ENCODE data around the gene H3-3A.

H3-3A gene

DNA sequence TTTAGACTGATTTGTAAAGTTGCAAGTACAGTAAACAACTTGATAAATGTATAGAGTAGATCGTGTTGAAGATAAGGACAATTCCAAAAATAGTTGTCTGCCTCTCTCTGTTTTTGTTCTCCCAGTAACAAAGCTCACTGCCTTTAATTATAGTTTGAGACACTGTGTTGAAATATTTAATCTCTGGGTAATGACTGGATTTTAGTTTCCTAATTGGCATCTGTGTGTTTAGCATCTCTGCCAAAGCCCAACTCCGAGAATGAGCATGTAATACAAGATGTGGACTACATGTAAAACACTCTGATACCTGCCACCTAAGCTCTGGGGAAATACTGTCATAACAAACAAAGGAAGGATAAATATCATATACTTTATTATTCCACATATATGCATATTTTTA is 35.7 kb upstream of the H3-3A start:
- H2AFZ ChIP-seq (ENCODE audit: low read length): no peak overlapping the region
- no peaks in the 10 kb centered on the region for H3K36me3 ChIP-seq (replicated peaks; ENCODE audit: insufficient read depth, low read length)
- no peak overlapping the region for H3K27ac ChIP-seq (ENCODE audit: low read length)
- H3K9me3 ChIP-seq (replicated peaks; ENCODE audit: insufficient read depth, low read length): no peaks in the 10 kb centered on the region
- TF ChIP-seq, protein P1, sequence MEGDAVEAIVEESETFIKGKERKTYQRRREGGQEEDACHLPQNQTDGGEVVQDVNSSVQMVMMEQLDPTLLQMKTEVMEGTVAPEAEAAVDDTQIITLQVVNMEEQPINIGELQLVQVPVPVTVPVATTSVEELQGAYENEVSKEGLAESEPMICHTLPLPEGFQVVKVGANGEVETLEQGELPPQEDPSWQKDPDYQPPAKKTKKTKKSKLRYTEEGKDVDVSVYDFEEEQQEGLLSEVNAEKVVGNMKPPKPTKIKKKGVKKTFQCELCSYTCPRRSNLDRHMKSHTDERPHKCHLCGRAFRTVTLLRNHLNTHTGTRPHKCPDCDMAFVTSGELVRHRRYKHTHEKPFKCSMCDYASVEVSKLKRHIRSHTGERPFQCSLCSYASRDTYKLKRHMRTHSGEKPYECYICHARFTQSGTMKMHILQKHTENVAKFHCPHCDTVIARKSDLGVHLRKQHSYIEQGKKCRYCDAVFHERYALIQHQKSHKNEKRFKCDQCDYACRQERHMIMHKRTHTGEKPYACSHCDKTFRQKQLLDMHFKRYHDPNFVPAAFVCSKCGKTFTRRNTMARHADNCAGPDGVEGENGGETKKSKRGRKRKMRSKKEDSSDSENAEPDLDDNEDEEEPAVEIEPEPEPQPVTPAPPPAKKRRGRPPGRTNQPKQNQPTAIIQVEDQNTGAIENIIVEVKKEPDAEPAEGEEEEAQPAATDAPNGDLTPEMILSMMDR (IDR thresholded peaks at IDR 0.05; ENCODE audit: low read length): no peak
- TF ChIP-seq EZH2 (optimal IDR thresholded peaks at IDR 0.05; ENCODE audit: low read depth, low read length) (no peak), EZH2phosphoT487 (IDR thresholded peaks at IDR 0.05; ENCODE audit: low read length) (no peak)
- H3K9me2 ChIP-seq (replicated peaks; ENCODE audit: insufficient read depth, low read length): no peaks in the 10 kb centered on the region
- peaks cover 18% of the 10 kb centered on the region for H3K4me1 ChIP-seq (ENCODE audit: low read length)
- H3F3A ChIP-seq (ENCODE audit: insufficient read depth, low read length): no peaks in the 10 kb centered on the region
- no peak for DNase-seq
- H3K4me3 ChIP-seq (ENCODE audit: low read length): no peak overlapping the region
- H3K4me2 ChIP-seq (ENCODE audit: low read depth, low read length): no peak overlapping the region
- H3K9ac ChIP-seq (ENCODE audit: low read length): no peak overlapping the region
- H3K79me2 ChIP-seq (ENCODE audit: low read length): no peaks in the 10 kb centered on the region
- H4K20me1 ChIP-seq (ENCODE audit: insufficient read depth, low read length): no peaks in the 10 kb centered on the region
- H3K27me3 ChIP-seq (replicated peaks; ENCODE audit: insufficient read depth, low read length): no peaks in the 10 kb centered on the region

DNA sequence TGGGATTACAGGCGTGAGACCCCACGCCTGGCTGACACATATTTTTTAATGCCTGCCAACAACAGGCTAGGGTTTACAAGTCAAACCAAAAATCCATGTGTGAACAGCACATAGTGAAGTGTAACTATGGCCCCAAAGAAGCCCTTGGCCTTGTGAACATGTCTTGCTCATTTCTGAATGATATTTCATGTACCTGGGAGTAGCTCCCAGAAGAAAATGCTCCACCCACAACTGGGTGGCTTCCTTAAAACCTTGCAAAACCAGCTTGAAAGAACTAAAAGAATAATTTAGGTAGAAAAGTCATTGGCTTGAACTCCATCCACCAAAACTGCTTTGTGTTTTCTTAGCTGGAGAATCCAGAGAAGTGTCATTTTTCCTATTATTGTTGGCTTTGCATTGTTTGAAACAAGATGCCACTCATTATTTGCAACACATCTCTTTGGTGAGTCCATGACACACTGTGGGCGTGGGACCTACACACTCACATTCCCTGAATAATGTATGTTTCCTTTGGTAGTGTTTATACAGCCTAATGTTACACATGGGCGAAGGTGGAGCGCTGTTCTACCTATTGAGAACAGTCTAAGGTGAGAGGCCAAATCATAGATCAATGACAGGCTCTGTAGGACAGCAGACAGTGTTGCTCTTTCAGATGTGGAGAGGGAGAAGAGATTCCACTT is 34.8 kb upstream of the H3-3A start:
- H2AFZ ChIP-seq (ENCODE audit: low read length): no peak overlapping the region
- H3K9ac ChIP-seq (ENCODE audit: low read length): no peak overlapping the region
- no peaks in the 10 kb centered on the region for H3K36me3 ChIP-seq (replicated peaks; ENCODE audit: insufficient read depth, low read length)
- DNase-seq: no peak
- no peak overlapping the region for H3K27ac ChIP-seq (ENCODE audit: low read length)
- no peaks in the 10 kb centered on the region for H3F3A ChIP-seq (ENCODE audit: insufficient read depth, low read length)
- H3K4me2 ChIP-seq (ENCODE audit: low read depth, low read length): no peak overlapping the region
- no peak for TF ChIP-seq EZH2phosphoT487 (IDR thresholded peaks at IDR 0.05; ENCODE audit: low read length)
- TF ChIP-seq, protein P1 (IDR thresholded peaks at IDR 0.05; ENCODE audit: low read length): no peak
- H3K4me1 ChIP-seq (ENCODE audit: low read length): peaks cover 18% of the 10 kb centered on the region
- no peaks in the 10 kb centered on the region for H3K79me2 ChIP-seq (ENCODE audit: low read length)
- H3K4me3 ChIP-seq (ENCODE audit: low read length): no peak overlapping the region
- no peaks in the 10 kb centered on the region for H3K27me3 ChIP-seq (replicated peaks; ENCODE audit: insufficient read depth, low read length)
- H4K20me1 ChIP-seq (ENCODE audit: insufficient read depth, low read length): no peaks in the 10 kb centered on the region
- H3K9me2 ChIP-seq (replicated peaks; ENCODE audit: insufficient read depth, low read length): no peaks in the 10 kb centered on the region
- H3K9me3 ChIP-seq (replicated peaks; ENCODE audit: insufficient read depth, low read length): no peaks in the 10 kb centered on the region

DNA sequence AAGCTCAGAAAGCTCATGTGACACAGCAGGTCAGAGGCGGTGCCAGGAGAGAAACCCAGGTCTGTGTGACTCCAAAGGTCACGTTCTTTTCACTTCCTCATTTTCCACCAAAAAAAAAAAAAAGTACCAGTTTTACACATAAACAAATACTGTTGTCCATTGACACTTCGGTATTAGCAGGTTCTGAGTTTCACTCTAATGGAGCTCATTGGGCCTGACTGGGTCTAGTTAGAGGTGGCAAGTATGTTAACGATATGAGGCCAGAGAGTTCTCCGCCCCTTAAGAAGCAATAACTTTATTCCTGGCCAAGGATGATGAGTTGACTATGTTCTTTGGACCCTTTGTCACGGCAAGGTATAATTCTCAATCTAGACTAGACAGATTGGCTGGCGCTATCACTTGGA is 33.4 kb upstream of the H3-3A start:
- no peak overlapping the region for H3K9ac ChIP-seq (ENCODE audit: low read length)
- H3K36me3 ChIP-seq (replicated peaks; ENCODE audit: insufficient read depth, low read length): no peaks in the 10 kb centered on the region
- H3K27ac ChIP-seq (ENCODE audit: low read length): no peak overlapping the region; the same call in 1 of the 2 replicates
- peaks cover 18% of the 10 kb centered on the region for H3K4me1 ChIP-seq (ENCODE audit: low read length)
- H3K79me2 ChIP-seq (ENCODE audit: low read length): no peaks in the 10 kb centered on the region
- H3F3A ChIP-seq (ENCODE audit: insufficient read depth, low read length): no peaks in the 10 kb centered on the region
- peak; percentile 51 for DNase-seq
- H3K4me2 ChIP-seq (ENCODE audit: low read depth, low read length): peak overlapping the region; percentile 5; the same call in 1 of the 2 replicates
- TF ChIP-seq, protein P1 (IDR thresholded peaks at IDR 0.05; ENCODE audit: low read length): no peak
- TF ChIP-seq EZH2 (optimal IDR thresholded peaks at IDR 0.05; ENCODE audit: low read depth, low read length) (no peak), EZH2phosphoT487 (IDR thresholded peaks at IDR 0.05; ENCODE audit: low read length) (no peak)
- H2AFZ ChIP-seq (ENCODE audit: low read length): 0 out of 2 replicates have a peak overlapping the region, but pooled peaks have one; percentile 3
- no peaks in the 10 kb centered on the region for H3K27me3 ChIP-seq (replicated peaks; ENCODE audit: insufficient read depth, low read length)
- no peak overlapping the region for H3K4me3 ChIP-seq (ENCODE audit: low read length)
- H3K9me3 ChIP-seq (replicated peaks; ENCODE audit: insufficient read depth, low read length): no peaks in the 10 kb centered on the region
- H4K20me1 ChIP-seq (ENCODE audit: insufficient read depth, low read length): no peaks in the 10 kb centered on the region
- no peaks in the 10 kb centered on the region for H3K9me2 ChIP-seq (replicated peaks; ENCODE audit: insufficient read depth, low read length)
